HL-60 (cell line): ENCODE measurements around the gene FBXO48.

Experiments
- DNase-seq, 2 experiments: peaks; one replicate each; pipeline ENCODE4 v3.0.0-alpha.2; 2010 to 2020; ENCODE audit warnings: low read depth in 1 of 2, low spot score in 1 of 2
- H3K27ac ChIP-seq: fragments of 250-450 bp; sonication (Bioruptor Pico); replicated peaks from 2 replicates; pipeline ENCODE4 v1.5.1; 2020; ENCODE audit warnings: mild to moderate bottlenecking, moderate library complexity
- H3K27me3 ChIP-seq: fragments of 250-450 bp; sonication (Bioruptor Pico); 2 replicates; pipeline ENCODE4 v1.5.1; 2021; ENCODE audit warnings: mild to moderate bottlenecking, moderate library complexity; ENCODE audit not compliant: insufficient read depth, poor library complexity, severe bottlenecking
- H3K4me3 ChIP-seq: replicated peaks from 2 replicates; pipeline ENCODE4 v1.5.1; 2011; ENCODE audit warnings: mild to moderate bottlenecking, control low read depth, low read length; ENCODE audit not compliant: insufficient read depth
- GABPA ChIP-seq: IDR thresholded peaks from 2 replicates; pipeline ENCODE4 v1.6.1; 2012; ENCODE audit warnings: low read depth
- POLR2AphosphoS5 ChIP-seq: IDR thresholded peaks from 2 replicates; pipeline ENCODE4 v1.6.1; 2012; ENCODE audit warnings: low read depth
- SPI1 ChIP-seq: IDR thresholded peaks from 2 replicates; pipeline ENCODE4 v1.6.1; 2012; ENCODE audit warnings: low read depth, mild to moderate bottlenecking, borderline replicate concordance
- TF ChIP-seq, protein P1 (sequence below): IDR thresholded peaks from one replicate; pipeline ENCODE4 v1.5.1; 2011; ENCODE audit warnings: low read length, control low read depth, inconsistent platforms; ENCODE audit not compliant: insufficient read depth
- TF ChIP-seq, protein P2 (sequence below): IDR thresholded peaks from 2 replicates; pipeline ENCODE4 v1.6.1; 2012; ENCODE audit warnings: low read depth; ENCODE audit not compliant: insufficient replicate concordance

The FBXO48 gene

GRCh38 chr2:68428746-68429145, 38.3 kb downstream of the FBXO48 start:
- H3K4me3 ChIP-seq = no peak overlapping the region
- H3K27me3 ChIP-seq = no peaks in the 10 kb centered on the region
- no peak for DNase-seq
- no peak overlapping the region for H3K27ac ChIP-seq
- TF ChIP-seq SPI1 = no peak
- no peak for TF ChIP-seq POLR2AphosphoS5
- TF ChIP-seq, protein P1, sequence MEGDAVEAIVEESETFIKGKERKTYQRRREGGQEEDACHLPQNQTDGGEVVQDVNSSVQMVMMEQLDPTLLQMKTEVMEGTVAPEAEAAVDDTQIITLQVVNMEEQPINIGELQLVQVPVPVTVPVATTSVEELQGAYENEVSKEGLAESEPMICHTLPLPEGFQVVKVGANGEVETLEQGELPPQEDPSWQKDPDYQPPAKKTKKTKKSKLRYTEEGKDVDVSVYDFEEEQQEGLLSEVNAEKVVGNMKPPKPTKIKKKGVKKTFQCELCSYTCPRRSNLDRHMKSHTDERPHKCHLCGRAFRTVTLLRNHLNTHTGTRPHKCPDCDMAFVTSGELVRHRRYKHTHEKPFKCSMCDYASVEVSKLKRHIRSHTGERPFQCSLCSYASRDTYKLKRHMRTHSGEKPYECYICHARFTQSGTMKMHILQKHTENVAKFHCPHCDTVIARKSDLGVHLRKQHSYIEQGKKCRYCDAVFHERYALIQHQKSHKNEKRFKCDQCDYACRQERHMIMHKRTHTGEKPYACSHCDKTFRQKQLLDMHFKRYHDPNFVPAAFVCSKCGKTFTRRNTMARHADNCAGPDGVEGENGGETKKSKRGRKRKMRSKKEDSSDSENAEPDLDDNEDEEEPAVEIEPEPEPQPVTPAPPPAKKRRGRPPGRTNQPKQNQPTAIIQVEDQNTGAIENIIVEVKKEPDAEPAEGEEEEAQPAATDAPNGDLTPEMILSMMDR = no peak
- TF ChIP-seq GABPA = no peak
- TF ChIP-seq, protein P2, sequence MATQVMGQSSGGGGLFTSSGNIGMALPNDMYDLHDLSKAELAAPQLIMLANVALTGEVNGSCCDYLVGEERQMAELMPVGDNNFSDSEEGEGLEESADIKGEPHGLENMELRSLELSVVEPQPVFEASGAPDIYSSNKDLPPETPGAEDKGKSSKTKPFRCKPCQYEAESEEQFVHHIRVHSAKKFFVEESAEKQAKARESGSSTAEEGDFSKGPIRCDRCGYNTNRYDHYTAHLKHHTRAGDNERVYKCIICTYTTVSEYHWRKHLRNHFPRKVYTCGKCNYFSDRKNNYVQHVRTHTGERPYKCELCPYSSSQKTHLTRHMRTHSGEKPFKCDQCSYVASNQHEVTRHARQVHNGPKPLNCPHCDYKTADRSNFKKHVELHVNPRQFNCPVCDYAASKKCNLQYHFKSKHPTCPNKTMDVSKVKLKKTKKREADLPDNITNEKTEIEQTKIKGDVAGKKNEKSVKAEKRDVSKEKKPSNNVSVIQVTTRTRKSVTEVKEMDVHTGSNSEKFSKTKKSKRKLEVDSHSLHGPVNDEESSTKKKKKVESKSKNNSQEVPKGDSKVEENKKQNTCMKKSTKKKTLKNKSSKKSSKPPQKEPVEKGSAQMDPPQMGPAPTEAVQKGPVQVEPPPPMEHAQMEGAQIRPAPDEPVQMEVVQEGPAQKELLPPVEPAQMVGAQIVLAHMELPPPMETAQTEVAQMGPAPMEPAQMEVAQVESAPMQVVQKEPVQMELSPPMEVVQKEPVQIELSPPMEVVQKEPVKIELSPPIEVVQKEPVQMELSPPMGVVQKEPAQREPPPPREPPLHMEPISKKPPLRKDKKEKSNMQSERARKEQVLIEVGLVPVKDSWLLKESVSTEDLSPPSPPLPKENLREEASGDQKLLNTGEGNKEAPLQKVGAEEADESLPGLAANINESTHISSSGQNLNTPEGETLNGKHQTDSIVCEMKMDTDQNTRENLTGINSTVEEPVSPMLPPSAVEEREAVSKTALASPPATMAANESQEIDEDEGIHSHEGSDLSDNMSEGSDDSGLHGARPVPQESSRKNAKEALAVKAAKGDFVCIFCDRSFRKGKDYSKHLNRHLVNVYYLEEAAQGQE = no peak

DNA sequence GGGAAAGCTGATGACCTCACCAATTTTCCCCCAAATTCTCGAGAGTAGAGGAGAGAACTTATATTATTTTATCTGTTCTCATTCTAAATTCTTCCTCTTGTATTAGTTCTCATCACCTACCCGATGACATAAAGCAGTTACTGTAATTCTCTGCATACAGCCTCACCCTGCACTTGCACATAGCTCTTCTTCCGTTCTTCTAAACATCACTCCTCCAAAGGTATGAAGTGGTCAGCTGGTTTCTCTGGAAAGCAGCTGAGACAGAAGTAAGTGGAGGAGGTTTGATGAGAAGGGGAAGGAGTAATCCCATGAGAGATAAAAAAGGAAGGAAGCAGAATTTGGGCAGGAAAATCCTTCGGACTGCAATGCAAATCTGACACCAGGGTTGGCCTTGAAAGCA, 39.0 kb downstream of the FBXO48 start:
- TF ChIP-seq SPI1 = no peak
- TF ChIP-seq, protein P1 = no peak
- DNase-seq = no peak
- H3K27ac ChIP-seq = no peak overlapping the region
- no peaks in the 10 kb centered on the region for H3K27me3 ChIP-seq
- H3K4me3 ChIP-seq = no peak overlapping the region

GRCh38 chr2:68426848-68427579, 40.1 kb downstream of the FBXO48 start:
- TF ChIP-seq, protein P1 = no peak
- TF ChIP-seq GABPA (peak; percentile 34), SPI1 (no peak; the same call in 1 of the 2 replicates), POLR2AphosphoS5 (peak; percentile 88)
- TF ChIP-seq, protein P2 = no peak
- H3K27ac ChIP-seq = peak overlapping the region; percentile 34
- H3K27me3 ChIP-seq = no peaks in the 10 kb centered on the region
- peak; percentile 86 to 95 for DNase-seq
- H3K4me3 ChIP-seq = no peak overlapping the region

- no peaks in the 10 kb centered on the region for H3K27me3 ChIP-seq
- H3K4me3 ChIP-seq = no peak overlapping the region
- DNase-seq = no peak
- TF ChIP-seq GABPA (no peak), POLR2AphosphoS5 (no peak), SPI1 (no peak)
- TF ChIP-seq, protein P2 = no peak
- TF ChIP-seq, protein P1 = no peak
- H3K27ac ChIP-seq = peak overlapping the region; percentile 29; the same call in 1 of the 2 replicates
These were observed 40.6 kb downstream of the FBXO48 start for GRCh38 chr2:68426446-68426845.
